HCEC 1CT (cell line): Measurements from ENCODE around the gene FGFR2.

Experiments used
- DNase-seq: peaks from one replicate; pipeline ENCODE4 v3.0.0-alpha.2; 2017

The FGFR2 gene

GRCh38 chr10:121442086-121442935 is 155.9 kb downstream of the FGFR2 start:
- DNase-seq = no peak

- DNase-seq = no peak
Measured at GRCh38 chr10:121440461-121440860, 157.8 kb downstream of the FGFR2 start.

GRCh38 chr10:121438333-121438732 is 159.9 kb downstream of the FGFR2 start:
- no peak for DNase-seq

GRCh38 chr10:121437596-121437995 is 160.6 kb downstream of the FGFR2 start:
- no peak for DNase-seq

- DNase-seq = no peak
Measured at GRCh38 chr10:121436630-121437341, 161.5 kb downstream of the FGFR2 start.

- no peak for DNase-seq
Measured at GRCh38 chr10:121436281-121436629, 162.0 kb downstream of the FGFR2 start.

GRCh38 chr10:121435099-121435875 is 163.0 kb downstream of the FGFR2 start:
- no peak for DNase-seq

GRCh38 chr10:121433965-121434364 is 164.3 kb downstream of the FGFR2 start:
- DNase-seq = no peak

- no peak for DNase-seq
Measured at GRCh38 chr10:121428867-121429266, 169.4 kb downstream of the FGFR2 start.
